K562 treated with DMSO at 1 percent for 12 hours (cell line): Measurements from ENCODE around the gene C3orf33. TPM values are rescaled to one million over a fixed set of nuclear protein-coding genes. Genes with fewer than 3 reads are reported as not detected.

Source experiments
- total RNA-seq: library from RNA; unstranded; fragments of 300-600 nt; gene quantifications from 2 replicates; pipeline ENCODE4 v1.2.3, GENCODE V29; 2022; ENCODE audit not compliant: insufficient read depth

Gene C3orf33, protein sequence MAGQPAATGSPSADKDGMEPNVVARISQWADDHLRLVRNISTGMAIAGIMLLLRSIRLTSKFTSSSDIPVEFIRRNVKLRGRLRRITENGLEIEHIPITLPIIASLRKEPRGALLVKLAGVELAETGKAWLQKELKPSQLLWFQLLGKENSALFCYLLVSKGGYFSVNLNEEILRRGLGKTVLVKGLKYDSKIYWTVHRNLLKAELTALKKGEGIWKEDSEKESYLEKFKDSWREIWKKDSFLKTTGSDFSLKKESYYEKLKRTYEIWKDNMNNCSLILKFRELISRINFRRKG
- total RNA-seq = 2.2 and 4.6 TPM in 2 replicates

DNA sequence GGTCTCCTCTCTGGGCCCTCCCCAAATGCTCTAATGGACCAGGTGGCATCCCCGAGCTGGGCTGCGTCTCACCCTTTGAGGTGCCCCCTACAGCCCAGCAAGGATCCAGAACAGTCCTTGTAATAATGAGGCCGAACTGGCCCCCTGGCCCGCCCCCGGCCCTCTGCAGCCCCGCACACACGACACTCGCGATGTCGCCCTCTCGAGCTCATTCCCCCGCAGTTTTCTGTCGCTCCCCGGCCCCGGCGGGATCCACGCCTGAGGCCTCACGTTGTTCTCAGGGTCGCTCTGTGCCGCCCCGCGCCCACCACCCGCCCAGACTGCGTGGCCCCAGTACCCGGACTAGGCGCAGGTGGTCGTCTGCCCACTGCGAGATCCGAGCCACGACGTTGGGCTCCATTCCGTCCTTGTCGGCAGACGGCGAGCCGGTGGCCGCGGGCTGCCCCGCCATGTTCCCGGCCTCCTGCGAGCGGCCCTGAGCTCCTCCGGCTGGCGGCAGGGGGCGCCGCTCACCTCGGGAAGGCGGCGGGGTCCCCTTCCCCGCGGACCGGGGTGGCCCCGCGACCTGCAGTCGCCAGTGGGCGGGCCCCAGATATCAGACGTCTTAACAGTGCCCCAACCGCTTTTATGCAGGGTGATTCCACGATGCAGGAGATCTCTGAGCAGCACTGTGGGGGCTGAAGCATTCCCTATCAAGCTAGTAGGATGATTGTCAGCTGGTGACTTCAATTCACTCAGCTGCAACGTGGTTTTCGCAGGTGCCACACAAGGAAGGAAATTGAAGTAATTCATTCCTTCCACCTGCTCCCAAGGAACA lies at the start of gene C3orf33:
C3orf33 (minus strand) TSS at position 477 of the 817 bp plus-strand sequence; CDS start at position 451, 26 bp downstream.

DNA sequence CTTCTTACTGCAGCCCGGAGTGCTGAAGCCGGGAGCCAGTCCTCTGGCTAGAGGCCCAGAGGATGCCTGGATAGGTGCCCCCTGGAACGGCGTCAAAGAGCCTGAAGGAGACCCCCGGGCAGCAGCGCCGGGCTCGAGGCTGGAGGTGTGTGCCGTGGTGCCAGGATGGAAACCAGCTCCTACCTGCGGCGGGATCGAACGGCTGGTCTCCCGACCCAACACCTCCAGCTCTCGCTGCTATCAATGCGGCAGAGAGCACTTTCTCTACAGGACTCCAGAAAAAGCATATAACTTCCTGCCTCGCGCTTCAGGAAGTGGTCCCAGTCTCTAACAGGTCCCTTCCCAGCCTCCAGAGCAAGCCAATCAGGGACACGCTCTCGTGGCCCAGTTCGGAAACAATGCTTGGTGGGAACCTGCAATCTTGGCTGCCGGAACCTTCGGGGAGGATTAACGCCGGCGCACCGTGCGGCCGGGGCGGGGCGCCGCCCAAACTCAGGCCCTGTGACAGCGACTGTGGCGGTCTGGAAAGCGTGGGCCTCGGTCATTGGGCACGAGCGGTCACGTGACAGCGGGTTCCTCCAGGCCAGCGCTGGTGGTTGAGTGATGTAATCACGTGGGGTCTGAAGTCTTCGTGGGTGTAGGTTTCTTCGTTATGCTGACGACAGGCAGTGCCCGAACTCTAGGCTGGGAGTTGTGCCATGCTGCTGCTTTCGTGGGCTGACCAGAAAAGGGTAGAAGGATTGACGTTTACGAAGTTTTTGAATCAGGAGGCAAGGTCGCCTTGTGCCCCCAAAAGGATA lies 48.3 kb upstream of the C3orf33 start, which contains the start of gene SLC33A1:
SLC33A1 (minus strand) TSS at position 287 of the 800 bp plus-strand sequence. CDS start 430 bp downstream, outside the sequence.

DNA sequence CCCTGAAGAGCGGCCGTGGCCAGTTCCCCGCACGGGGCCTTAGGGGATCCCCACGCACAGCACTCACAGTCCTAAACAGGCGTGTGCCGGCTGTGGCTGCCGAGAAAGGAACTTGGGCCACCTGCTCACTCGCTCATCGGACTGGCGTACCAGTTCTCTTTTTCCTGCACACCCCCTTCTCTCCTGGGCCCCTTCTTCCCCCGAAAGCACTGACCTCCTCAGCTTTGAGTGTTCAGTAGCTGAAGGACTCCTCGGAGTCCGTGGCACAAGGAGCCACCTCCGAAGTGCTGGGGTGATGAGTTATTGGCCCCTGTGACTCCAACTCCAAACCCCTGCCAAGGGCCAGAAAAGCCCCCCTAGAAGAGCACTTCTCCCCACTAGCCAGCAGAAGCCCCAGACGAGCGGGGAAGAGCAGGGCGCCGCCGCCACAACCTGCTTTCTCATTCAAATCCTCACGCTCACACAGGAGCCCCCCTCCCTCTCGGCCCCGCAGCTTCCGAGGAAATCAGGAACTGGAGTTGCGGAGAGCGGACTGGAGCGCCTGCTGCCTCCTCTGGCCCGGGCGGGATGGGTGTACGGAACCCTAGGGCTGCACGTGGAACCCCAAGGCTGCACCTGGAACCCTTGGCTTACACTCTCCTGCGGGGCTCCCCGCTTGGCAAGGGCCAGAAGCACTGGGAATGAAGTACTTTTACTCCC lies 61.3 kb downstream of the C3orf33 start, which contains the start of gene PLCH1:
PLCH1 (minus strand) TSS at position 446 of the 699 bp plus-strand sequence. CDS start 40,847 bp downstream, outside the sequence.

Other genes with a start within 250 kb of the C3orf33 start
- 0.36 TPM in 1 of 2 replicates, not detected in the other for gene PLCH1, start 61.2 kb downstream of the C3orf33 start, total RNA-seq
- 11.7 and 37.1 TPM in 2 replicates for gene SLC33A1, start 48.1 kb upstream of the C3orf33 start, total RNA-seq
- gene GMPS, start 64.4 kb upstream of the C3orf33 start, total RNA-seq = 60.2 and 98.5 TPM in 2 replicates